Suprapubic skin (tissue), 4 donors: ENCODE measurements around the gene ARID1A. TPM values are rescaled to one million over a fixed set of nuclear protein-coding genes. Genes with fewer than 3 reads are reported as not detected.
A peak's percentile ranks its signal among the peaks of the same experiment; 100 is the strongest.
"Not testable (repeated sequence)": the region's sequence is repeated elsewhere in the genome, so short reads cannot be mapped to it uniquely, and the experiment has no call there.

Source experiments
- DNase-seq, 2 donors: peaks; one replicate each; pipeline ENCODE4 v3.0.0-alpha.2; 2019; ENCODE audit warnings: low spot score in 2 of 2
- H3K27ac ChIP-seq: fragments of 200-600 bp; sonication (generic); one replicate; pipeline ENCODE4 v1.5.1; 2019
- H3K27me3 ChIP-seq: fragments of 200-600 bp; sonication (generic); one replicate; pipeline ENCODE4 v1.5.1; 2019
- H3K36me3 ChIP-seq: fragments of 200-600 bp; sonication (generic); one replicate; pipeline ENCODE4 v1.5.1; 2019
- H3K4me1 ChIP-seq: fragments of 200-600 bp; sonication (generic); one replicate; pipeline ENCODE4 v1.5.1; 2019
- H3K4me3 ChIP-seq: fragments of 200-600 bp; sonication (generic); one replicate; pipeline ENCODE4 v1.5.1; 2019; ENCODE audit warnings: mild to moderate bottlenecking
- H3K9me3 ChIP-seq: fragments of 200-600 bp; sonication (generic); one replicate; pipeline ENCODE4 v1.5.1; 2019
- CTCF ChIP-seq, 2 donors: fragments of 200-600 bp in 1 of 2; fragments of 450-650 bp in 1 of 2; sonication (generic) in 1 of 2; IDR thresholded peaks; one replicate each; pipeline ENCODE4 v1.5.1; 2016 to 2019; ENCODE audit warnings: antibody characterized with exemption in 2 of 2, mild to moderate bottlenecking in 1 of 2, moderate library complexity in 1 of 2
- EP300 ChIP-seq: sonication (generic); formaldehyde crosslinking; IDR thresholded peaks from one replicate; pipeline ENCODE4 v1.6.1; 2017; ENCODE audit warnings: antibody characterized with exemption
- POLR2A ChIP-seq, 2 donors: fragments of 450-650 bp; IDR thresholded peaks; one replicate each; pipeline ENCODE4 v1.6.1; 2017; ENCODE audit warnings: antibody characterized with exemption in 2 of 2, mild to moderate bottlenecking in 2 of 2, moderate library complexity in 2 of 2
- POLR2AphosphoS5 ChIP-seq, 3 donors: sonication (generic); formaldehyde crosslinking; IDR thresholded peaks; one replicate each; pipeline ENCODE4 v1.6.1; 2017; ENCODE audit warnings: antibody characterized with exemption in 3 of 3
- WGBS: methylation state at CpG from one replicate; pipeline ENCODE4 v1.1.5; 2018; 5-methylcytosine and 5-hydroxymethylcytosine counted together
- total RNA-seq, 4 donors: library from RNA; depleted of rRNA; stranded (reverse); fragments of >200 nt; gene quantifications; one replicate each; pipeline ENCODE4 v1.1.0, GENCODE V29; 2016

Gene ARID1A
- total RNA-seq, 4 donors from 2014 or later: 77.2 to 90.0 (median 83.5) TPM

DNA sequence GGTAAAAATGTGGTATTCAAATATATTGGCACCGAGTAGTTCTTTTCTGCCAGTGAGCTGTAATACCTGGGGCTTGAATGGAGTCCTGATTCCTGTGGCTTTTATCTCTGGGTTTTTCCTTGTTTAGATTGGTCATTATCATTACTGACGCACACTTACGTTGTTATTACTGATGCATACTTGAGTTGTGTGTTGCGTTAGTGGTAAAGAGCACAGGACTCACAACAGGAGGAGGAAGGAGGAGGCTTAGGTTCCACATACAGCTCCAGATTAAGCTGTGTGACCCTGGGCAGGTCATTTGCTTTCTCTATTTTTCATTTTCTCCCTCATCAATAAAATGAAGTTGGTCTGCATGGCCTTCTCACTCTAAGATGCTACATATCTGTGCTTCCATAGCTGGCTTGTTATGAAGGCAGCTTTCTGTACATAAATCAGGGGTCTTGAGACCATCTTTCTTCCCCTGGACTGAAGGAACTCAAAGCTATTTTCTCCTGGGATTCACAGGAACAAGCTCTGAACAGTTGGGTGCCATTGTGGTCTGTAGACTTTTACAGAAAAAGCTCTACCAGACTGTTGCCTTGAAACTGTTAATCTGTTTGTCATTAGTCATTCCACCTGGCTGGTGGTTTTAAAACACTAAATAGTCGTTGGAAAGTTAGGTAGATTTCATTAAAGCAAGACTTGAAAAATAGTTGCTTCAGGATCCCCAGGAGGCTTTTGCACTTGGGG is 5.6 kb downstream of the ARID1A start:
- H3K4me3 ChIP-seq: peak overlapping the region; percentile 31
- TF ChIP-seq POLR2AphosphoS5 (IDR thresholded peaks at IDR 0.05) (no peak), CTCF (IDR thresholded peaks at IDR 0.05) (no peak), EP300 (no peak), POLR2A (IDR thresholded peaks at IDR 0.05) (no peak)

DNA sequence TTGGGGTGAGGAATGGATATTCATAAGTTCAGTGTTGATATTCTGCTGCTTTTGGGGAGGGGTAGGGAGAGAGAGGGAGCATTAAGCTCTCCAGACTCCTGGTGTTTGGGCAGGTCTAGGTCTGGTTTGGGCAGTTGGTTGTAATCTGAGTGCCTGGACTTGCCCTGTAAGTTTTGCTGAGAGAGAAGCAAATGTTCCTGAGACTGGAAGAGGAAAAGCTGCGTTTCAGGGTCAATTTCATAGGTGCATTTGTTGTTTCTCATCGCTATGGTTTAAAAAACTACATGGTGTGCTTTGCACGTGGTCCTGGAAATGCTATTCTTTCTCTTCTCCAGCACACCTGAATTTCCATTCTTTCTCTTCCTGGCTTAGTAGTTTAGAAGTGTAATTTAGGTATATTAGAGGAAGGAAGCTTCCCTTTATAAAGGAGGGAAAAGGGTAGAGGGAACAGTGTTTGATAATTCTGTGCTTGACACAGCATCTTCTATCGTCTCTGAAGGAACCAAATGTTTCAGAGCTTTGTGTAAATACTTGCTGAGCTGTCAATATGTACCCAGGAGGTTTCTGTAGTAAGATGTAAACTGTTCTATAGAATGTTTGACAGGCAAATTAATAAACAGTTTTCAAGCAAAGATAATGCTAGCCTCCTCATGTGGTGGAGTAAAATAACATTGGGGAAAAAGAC is 6.3 kb downstream of the ARID1A start:
- Histone ChIP-seq H3K27me3 (no peaks in the 10 kb centered on the region), H3K4me3 (peak overlapping the region; percentile 31), H3K36me3 (no peaks in the 10 kb centered on the region), H3K27ac (peak overlapping the region; percentile 53), H3K4me1 (peaks cover 88% of the 10 kb centered on the region), H3K9me3 (no peaks in the 10 kb centered on the region)
- no peak for DNase-seq
- TF ChIP-seq POLR2AphosphoS5 (IDR thresholded peaks at IDR 0.05) (no peak), EP300 (no peak), POLR2A (IDR thresholded peaks at IDR 0.05) (no peak), CTCF (IDR thresholded peaks at IDR 0.05) (no peak)
- WGBS: 32% methylated on average over 4 of the region's 4 CpGs

More for the DNA sequence above, 5.6 kb downstream of the ARID1A start:
- peaks cover 81% of the 10 kb centered on the region for H3K4me1 ChIP-seq
- no peaks in the 10 kb centered on the region for H3K36me3 ChIP-seq
- DNase-seq: no peak
- H3K9me3 ChIP-seq: no peaks in the 10 kb centered on the region
- H3K27ac ChIP-seq: peak overlapping the region; percentile 53
- 40% methylated on average over 5 of the region's 5 CpGs for WGBS
- no peaks in the 10 kb centered on the region for H3K27me3 ChIP-seq

- TF ChIP-seq EP300: no peak
- TF ChIP-seq POLR2AphosphoS5 (IDR thresholded peaks at IDR 0.05): no peak
These were observed 6.8 kb downstream of the ARID1A start for GRCh38 chr1:26702680-26703038.

DNA sequence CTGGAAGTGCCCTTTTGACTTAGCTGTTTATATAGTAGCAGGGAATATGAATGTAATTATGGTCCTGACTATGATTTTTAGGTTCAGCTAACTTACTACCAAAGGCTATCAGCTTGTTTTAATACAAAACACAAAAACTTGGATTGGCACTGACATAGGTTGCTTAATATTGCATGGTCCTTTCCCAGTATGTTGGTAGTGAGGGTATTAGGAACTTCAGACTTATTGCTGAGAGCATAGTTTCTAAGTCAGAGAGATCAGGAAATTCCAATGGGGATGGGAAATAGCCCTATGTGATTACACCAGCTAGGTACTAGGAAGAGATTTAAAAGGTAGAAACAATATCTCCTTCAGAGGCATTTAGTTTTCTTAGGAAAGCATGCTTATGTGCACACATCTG is 7.7 kb downstream of the ARID1A start:
- DNase-seq: no peak
- H3K4me3 ChIP-seq: no peak overlapping the region
- H3K27ac ChIP-seq: no peak overlapping the region
- H3K4me1 ChIP-seq: peaks cover 96% of the 10 kb centered on the region
- H3K27me3 ChIP-seq: no peaks in the 10 kb centered on the region
- TF ChIP-seq POLR2AphosphoS5 (IDR thresholded peaks at IDR 0.05): no peak
- no peak for TF ChIP-seq CTCF (IDR thresholded peaks at IDR 0.05)
- no peak for TF ChIP-seq EP300
- no peak for TF ChIP-seq POLR2A (IDR thresholded peaks at IDR 0.05)
- H3K9me3 ChIP-seq: no peaks in the 10 kb centered on the region
- no peaks in the 10 kb centered on the region for H3K36me3 ChIP-seq

More at GRCh38 chr1:26702680-26703038, 6.8 kb downstream of the ARID1A start:
- H3K4me1 ChIP-seq: peaks cover 93% of the 10 kb centered on the region
- DNase-seq: no peak
- no peak overlapping the region for H3K4me3 ChIP-seq
- H3K36me3 ChIP-seq: no peaks in the 10 kb centered on the region
- WGBS: 25% methylated on average over 1 of the region's 1 CpG
- H3K27me3 ChIP-seq: no peaks in the 10 kb centered on the region
- no peak overlapping the region for H3K27ac ChIP-seq
- H3K9me3 ChIP-seq: no peaks in the 10 kb centered on the region

DNA sequence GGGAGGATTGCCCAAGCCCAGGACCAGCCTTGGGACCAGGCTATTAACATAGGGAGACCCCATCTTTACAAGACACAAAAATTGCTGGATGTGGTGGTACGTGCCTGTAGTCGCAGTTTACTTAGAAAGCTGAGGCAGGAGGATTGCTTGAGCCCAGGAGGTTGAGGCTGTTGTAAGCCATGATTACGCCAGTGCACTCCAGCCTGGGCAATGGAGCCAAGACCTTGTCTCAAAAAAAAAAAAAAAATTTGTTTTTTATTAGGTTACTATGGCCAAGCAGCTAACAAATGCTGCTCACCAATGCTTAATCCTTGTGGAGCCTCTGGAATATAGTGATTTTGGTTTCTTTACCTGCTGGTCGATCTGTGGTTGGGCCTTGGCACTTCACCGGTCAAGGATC is 8.8 kb downstream of the ARID1A start:
- TF ChIP-seq CTCF (IDR thresholded peaks at IDR 0.05) (no peak), POLR2A (IDR thresholded peaks at IDR 0.05) (no peak), POLR2AphosphoS5 (IDR thresholded peaks at IDR 0.05) (no peak), EP300 (no peak)
- H3K36me3 ChIP-seq: peaks cover 4% of the 10 kb centered on the region
- H3K27me3 ChIP-seq: no peaks in the 10 kb centered on the region
- peaks cover 91% of the 10 kb centered on the region for H3K4me1 ChIP-seq
- no peaks in the 10 kb centered on the region for H3K9me3 ChIP-seq
- H3K4me3 ChIP-seq: no peak overlapping the region
- H3K27ac ChIP-seq: no peak overlapping the region
- 91% methylated on average over 5 of the region's 5 CpGs for WGBS
- no peak for DNase-seq

DNA sequence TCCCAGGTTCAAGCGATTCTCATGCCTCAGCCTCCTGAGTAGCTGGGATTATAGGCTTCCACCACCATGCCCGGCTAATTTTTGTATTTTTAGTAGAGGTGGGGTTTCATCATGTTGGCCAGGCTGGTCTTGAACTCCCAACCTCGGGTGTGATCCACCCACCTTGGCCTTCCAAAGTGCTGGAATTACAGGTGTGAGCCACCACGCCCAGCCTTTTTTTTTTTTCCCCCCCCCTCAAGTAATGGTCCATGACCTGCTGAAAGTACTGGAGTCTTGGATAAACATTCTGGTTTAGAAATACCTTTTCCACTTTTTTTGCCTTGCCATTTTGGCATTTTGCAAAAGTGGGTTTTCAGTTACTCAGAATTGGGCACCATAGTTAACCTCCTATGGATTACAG is 9.4 kb downstream of the ARID1A start:
- not testable (repeated sequence) for H3K4me3 ChIP-seq, H3K27ac ChIP-seq, H3K27me3 ChIP-seq, H3K9me3 ChIP-seq, H3K36me3 ChIP-seq, DNase-seq
- whole genome bisulfite sequencing: 75% methylated on average over 4 of the region's 4 CpGs
- H3K4me1 ChIP-seq: peaks cover 85% of the 10 kb centered on the region
